ENCODE results near the gene ADAMTSL1.
A peak's percentile ranks its signal among the peaks of the same experiment; 100 is the strongest.

The ADAMTSL1 gene

DNA sequence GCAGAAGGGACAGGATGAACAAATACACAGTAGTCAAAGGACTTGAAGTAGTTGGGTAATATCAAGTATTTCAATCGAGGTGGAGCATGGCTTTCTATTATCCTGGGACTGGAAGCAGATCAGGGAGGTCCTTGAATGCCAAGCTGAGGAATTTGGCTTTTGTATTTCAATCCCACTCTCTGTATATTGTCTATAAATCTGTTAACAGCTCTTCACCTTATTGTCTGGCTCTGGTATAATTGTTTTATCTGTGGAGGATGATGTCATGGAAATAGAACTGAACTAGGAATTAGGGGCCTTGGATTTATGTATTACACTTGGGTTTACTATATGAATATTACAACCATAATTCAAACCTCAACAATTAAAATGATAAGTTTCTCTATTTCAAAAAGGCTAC lies 6.3 kb upstream of the ADAMTSL1 start:
- DNase-seq (ENCODE audit: low read depth): no peak

DNA sequence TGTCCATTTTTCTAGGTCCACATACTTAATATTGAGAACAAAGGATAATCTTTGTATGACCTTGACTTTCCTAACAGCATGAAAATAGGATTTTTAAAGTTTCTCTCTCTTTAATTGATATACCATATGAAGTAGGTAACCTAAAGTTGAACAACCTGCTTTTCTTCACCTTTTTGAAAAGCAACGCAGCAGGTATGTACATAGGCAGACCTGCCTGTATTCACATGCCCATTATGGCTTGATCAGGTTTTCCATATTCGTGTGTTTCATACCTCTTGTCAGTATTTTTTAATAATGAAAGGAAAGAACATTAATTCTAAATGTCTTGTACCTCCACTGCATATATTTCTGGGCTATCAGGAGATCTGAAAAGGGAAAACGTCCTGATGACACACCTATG lies 1.5 kb upstream of the ADAMTSL1 start:
- DNase-seq (ENCODE audit: low read depth): no peak

DNA sequence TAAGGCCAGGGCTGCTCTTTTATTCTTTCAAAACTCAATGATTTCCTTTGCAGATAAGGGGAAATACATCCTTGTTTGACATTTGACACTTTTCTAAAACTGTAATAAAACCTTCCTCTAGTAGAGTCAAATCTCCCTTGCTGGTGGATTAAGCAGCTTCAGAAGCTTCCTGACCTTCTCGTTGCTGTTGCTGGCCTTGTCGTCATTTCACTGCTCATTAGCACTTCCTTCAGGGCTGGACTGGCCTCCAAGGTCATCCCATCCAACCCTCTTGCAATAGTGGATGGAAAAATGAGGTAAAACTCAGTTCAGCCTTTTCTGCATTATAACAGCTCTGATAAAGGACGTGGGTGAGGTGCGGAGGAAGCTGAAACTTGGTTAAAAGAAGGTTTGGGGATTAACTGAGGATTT lies 1.1 kb upstream of the ADAMTSL1 start:
- no peak for DNase-seq (ENCODE audit: low read depth)

DNA sequence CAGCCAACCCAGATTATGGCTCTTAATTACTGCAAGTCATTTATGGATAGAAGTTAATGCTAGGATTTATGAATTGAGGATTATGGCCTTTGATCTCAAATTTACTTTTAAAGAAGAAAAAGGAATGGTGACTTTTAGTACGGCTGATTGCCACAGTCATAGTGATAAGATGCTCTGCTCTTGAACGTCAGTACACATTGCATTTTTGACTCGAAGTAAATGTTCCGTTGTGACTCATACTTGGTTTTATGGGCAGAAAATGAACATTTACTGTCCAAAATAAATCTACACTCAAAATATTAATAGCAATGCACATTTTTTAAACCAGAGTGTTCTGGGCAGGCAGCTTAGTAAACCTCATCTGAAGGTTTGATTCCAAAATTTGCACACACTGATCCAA lies 830 bp downstream of the ADAMTSL1 start:
- peak; percentile 37 for DNase-seq (ENCODE audit: low read depth)

DNA sequence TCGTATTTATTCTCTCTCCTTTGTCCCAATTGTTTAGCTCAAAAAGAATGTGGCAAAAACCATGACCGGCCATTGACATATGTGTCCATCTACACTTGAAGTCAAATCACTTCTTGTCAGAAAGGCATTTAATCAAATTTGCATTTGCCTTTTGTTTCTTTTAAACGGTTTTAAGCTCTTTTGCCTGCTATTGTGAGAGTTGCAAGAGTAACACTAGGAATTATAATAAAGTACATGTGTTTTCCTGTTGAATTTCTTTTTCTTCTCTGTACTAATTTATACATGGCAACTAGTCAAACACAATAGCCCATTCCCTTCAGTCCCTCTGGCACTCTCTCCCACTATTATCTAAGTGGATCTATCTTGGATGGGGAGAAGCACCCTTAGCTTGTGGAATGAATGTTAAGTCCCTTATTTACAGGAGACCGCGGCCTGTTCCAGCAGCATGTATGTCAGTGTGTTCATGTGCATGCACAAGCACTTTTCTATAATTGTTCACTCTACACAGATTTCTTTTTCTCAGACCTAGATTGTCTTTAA lies 3.2 kb downstream of the ADAMTSL1 start:
- DNase-seq (ENCODE audit: low read depth): no peak

DNA sequence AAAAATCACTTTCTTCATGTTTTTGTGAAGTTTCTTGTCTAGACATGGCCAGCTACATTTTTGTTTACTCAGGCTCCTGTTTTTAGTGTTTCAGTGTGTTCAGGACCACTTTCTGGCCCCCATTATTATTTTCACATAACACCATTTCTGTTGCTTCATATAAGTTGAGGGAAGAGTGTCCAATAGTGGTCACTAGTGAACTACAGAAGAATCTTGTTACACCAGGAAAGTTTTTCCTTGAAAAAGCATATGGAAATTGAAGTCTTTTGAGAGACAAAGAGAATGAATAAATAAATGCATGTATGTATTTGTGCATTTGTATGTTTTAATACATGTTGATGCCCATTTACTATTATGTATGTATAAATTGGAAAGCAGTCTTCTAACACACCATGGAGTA lies 3.8 kb downstream of the ADAMTSL1 start:
- no peak for DNase-seq (ENCODE audit: low read depth)

DNA sequence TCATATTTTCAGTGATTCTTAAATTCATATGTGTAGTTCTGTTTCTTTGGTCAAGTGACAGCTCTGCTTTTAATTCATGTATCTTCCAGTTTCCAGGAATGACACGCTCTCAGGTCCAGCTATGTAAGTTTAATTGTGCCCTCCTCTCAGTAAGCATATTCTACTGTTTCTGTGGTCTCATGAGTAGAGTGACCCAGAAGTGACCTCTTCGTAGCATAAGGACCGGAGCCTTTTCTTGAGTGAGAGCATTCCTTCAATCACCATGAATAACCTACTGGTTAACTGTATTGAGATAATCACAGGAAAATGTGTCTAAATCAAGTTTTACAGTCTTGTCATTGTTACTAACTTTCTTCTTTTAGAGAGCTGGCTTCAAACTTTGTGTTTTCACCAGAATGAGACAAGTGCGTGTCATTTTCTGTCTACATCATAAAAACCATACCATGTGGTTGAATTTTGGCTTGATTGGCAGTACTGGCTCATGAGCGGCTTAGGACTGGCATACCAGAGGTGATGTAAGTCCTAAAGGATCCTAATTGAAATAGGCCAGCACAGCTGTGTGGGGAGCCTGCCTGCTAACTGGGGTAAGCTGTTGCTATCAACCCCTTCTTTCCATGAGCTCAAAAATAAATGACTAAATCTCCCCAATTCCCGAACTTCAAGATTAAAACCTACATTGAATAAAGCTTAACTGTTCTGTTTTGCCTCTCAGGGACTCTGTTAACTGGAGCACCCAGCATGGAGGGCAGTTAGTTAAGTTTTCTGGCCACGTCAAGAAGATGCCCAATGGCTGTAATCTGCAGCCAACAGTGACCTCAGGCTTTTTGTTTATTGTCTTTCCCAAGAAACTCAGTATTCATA lies 4.8 kb downstream of the ADAMTSL1 start:
- DNase-seq (ENCODE audit: low read depth): peak; percentile 98

DNA sequence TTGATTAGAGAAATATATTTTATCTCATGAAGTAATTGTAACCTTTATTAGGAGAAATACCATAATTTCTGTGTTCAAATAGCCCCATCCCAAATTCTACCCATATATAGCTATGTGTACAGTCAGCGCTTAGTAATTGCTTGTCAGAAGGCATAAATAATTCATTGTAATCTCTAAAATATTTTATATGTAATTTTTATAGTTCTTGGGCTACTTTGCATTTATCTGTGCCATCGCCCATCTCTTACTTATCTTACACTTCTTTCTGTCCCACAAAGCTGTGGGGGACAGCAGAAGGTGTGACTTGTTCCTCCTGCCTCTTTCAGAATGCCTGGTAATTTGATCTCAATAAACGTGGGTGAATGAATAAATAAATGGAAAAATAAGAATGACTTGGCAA lies 5.5 kb downstream of the ADAMTSL1 start:
- no peak for DNase-seq (ENCODE audit: low read depth)

DNA sequence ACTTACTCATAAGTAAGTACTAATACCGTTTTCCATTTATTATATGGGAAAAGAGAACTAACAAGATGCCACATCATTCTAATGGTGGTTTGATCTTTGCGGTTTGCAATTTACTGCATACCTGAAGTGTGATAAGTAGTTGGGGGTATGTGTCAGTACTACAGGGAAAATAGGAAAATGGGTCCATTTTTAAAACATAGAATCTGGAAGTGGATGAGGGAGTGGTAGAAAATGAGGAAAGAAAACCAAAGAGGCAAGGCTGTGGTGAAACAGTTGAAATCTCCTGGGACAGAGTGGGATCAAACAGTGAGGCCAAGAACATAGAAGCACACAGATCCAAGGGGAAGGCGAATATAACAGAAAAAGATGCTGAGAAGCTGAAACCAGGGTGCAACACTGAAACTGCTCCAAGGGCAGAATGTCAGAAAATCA lies 6.7 kb downstream of the ADAMTSL1 start:
- peak; percentile 39 for DNase-seq (ENCODE audit: low read depth)

DNA sequence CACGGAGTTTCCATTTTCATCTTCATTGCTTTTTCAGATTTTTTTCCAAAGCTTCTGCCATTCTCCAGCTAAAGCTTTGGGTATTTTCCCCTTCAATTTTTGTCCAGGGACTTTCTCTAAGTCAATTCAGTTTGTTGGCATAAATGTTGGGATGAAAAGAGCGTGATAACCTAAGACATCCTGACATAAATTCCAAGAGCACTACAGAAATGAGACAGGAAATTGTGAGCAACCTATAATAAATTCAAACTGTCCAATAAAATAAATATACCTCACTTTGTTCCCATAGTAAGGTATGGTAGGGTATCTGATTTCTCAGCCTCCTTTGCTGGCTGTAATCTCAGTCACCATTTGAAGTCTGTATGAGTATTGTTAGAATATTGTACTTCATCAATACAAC lies 8.4 kb downstream of the ADAMTSL1 start:
- no peak for DNase-seq (ENCODE audit: low read depth)

DNA sequence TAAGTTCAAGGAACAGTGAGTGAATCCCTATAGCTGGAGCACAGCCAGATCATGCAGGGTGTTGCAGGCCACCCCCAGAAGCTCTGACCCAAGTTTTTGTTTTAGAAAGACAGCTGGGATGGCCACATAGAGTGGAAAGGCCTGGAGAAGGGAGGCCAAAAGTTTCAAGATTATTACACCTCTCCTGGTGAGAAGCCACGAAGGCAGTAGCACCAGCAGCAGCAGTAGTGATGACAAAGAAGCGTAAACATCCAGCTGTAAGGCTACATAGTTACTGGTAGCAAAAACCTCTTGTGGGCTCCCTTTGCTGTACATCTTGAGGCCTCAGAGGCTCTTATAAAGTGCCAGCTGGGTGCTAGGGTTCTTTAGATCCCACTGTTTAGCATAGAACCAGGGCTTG lies 11.8 kb downstream of the ADAMTSL1 start:
- DNase-seq (ENCODE audit: low read depth): peak; percentile 30

DNA sequence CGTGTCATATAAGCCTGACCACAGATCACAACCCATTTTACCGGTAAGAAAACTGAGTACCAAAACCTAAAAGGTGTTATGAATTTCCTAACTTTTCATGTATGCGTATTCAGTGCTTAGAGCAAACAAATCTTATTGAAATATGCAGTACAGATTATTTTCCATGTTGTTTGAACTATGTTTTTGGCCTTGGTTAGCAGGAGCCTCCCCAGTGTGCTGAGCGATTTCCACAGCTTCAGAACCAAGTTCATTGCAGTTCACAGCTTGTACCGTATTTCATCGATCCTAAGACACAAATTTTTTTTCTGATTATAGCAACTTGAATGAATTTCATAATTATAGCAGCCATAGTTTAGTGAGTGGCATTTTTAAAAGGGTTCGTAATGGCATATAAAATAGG lies 13.7 kb downstream of the ADAMTSL1 start:
- DNase-seq (ENCODE audit: low read depth): no peak

DNA sequence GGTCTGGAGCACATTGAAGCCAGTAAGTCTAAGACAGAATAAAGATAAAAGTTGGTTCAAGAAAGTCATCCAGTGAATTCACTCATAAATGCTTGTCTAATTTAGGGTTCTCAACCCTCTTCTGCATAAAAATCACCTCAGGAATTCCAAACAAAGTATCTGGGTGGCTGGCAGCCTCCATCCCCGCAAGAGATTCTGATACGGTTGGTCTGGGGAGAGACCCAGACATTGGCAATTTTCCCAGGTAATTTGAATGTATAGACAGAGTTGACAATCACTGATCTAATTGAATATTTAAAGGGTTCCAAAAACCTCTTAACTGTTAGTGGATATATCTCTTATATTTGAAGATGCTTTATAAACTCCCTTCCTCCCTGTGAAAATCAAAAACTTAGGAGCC lies 14.9 kb downstream of the ADAMTSL1 start:
- DNase-seq (ENCODE audit: low read depth): no peak

DNA sequence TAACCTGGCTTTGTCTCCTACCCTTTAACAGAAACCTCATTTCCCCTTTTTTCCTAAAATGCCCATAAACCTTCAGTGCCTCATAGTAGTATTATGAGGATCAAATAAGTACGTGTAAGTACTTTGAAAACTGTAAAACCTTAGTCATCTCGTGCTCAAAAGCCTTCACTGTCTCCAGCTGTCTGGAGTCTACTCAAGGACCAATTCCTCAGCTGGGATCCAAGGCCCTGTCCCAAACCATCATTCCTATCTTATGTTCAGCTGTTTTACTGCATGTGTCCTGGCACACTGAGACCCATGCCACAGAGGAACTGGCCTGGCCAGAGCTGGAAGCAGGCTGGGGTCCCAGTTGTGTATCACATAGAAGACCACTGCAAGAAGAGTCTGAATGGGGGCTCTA lies 15.9 kb downstream of the ADAMTSL1 start:
- peak; percentile 62 for DNase-seq (ENCODE audit: low read depth)

DNA sequence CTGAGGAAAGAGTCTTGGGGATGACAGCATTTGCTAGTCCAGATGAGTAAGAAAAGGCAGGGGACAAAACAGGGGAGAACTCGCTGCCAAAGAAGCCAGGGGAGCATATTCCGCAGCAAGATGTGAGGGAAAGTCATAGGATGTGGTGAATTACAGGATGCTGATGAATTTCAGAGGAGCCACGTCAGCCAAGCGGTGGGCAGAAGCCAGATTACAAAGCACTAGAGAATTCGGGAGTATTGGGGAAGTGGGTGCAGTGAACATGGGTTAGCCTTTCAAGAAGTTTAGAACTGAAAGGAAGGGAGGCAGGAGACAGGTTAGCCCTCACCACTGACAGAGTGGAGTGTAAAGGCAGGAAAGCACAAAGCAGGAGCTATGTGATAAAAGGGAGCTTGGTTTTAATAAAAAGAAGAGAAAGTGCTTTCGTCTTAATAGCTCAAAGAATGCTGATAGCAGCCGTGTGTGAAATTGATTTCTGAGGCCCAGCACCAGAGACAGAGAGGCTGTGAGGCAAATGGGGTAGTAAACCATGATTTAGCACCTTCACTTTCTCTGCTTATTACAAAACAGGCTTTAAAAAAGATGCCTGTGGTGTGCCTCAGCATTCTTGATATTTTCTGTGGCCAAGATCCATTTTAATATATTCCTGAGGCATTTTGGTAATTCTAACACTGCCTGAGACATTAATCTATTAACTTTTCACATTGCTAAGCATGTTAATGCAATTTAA lies 16.9 kb downstream of the ADAMTSL1 start:
- peak; percentile 98 for DNase-seq (ENCODE audit: low read depth)

DNA sequence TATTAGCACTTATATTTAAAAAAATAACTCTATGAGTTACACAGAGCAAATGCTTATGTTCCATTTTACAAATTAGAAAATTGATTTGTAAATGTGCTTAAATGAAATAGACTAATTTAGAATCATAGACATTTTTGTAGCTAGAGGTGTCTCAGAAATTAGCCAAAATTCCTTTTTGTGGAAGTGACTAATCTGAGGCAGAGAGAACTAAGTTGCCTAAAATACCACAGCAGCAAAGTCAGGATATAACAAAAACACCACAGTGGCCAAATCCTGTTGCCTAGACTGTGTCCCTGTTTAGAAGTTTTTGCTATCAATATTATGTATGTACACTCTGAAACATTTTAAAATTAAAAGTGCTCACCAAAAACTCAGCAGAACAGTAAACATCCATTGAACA lies 18.7 kb downstream of the ADAMTSL1 start:
- peak; percentile 34 for DNase-seq (ENCODE audit: low read depth)

DNA sequence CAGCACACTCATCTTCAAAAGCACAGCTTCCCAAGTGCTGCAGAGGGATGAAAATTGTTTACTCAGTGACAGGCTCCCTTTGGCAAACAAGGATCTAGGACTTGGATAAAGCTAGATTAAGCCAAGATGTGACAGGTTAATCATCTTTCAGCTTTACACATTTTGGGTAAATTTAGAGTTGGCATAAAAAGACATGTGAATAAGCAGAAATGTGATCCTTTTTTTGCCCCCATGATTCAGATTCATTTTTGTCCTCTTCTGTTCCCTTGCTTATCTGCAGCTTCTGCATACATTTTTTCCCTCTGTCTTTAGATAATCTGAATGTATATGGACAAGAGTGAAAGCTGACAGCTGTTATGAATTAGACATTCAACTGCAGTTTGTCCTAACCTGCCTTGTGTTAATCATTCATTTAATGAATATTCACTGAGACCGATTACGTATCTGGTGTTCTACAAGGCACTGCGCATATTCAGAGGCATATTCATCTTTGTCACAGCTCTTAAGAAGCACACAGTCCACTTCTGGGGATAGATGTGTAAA lies 19.6 kb downstream of the ADAMTSL1 start:
- peak; percentile 37 for DNase-seq (ENCODE audit: low read depth)

DNA sequence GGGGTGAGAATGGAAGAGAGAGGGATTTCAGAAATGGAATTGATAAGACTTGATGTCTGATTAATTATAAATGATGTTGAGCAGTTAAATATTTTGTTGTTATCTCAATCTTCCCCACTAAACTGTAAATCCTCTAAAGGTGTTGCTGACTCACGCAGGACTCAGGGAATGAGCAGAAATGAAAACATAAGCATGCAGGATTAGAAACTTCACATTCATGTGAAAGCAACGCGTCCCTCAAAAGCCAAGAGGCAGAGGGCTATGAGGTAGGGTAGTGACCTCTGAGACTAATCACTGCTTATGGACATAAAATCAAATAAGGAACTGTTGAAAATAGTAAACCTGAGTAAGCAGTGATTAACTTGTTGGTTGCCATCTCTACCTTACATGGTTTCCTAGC lies 21.1 kb downstream of the ADAMTSL1 start:
- DNase-seq (ENCODE audit: low read depth): no peak

DNA sequence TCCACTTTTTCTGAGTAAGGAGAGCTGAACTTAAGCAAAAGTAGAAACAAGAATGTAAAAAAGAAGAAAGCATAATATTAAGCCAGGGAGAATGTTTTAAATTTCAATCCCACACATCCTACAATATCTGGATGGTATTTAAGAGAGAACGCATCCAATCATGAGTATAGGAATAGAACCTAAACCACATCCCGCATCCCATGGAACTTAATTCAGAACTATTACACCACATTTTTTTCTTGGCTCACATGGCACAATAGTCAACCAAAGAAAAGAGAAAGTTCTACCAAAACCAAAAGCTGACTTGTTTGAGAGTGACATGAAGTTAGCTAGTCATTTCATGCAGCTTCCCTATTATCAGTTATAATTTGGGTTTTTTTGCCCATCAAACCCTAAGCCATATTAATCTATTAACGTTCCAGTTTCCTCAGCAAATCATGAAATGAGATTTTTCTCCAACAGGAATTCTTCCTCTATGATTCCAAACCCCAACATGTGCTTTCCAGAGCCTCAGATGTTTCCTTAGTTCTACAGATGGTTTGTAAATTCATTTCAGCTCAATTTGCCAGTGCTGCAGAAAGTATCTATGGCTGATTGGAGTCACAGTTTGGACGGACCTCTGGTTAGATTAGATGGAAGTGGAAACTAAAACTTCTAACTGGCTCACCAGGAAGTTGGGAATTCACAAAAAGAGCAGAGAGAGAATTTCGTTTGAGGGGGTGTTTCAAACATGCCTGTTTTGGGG lies 22.5 kb downstream of the ADAMTSL1 start:
- no peak for DNase-seq (ENCODE audit: low read depth)

DNA sequence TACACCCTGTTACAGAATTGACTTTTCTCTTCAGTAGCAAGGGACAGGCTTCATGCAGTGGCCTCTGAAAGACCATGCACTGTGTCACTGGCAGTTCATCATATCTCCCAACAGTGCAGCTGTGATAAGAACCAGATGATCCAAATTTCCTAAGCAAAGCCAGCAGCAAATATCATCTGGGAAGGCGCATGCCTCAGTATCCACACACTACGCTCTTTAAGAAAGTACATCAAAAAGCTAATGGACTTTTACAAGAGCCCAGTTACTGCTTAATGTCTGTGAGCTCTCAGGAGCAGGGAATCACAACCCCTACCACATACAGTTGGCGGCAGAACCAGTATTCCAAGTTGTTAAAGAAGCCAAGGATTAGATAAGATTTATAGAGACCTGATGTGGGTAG lies 25.1 kb downstream of the ADAMTSL1 start:
- DNase-seq (ENCODE audit: low read depth): no peak

DNA sequence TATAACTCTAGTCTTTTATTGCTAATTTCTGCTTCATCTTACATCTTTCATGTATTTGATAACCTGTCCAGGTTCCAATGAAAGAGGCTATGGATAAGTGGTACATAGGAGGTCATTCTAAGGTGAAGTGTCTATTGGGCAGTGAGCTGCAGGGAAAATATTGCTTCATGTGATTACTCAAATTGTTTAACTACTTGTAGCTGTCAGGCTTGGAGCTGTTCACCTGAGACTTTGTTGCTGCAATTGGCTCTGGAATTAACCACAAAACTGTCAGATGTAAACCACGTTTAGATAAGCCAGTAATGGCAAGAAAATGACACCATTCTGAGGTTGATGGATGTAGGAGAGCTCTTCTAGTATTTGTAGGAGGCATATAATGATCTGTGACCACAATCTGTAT lies 26.0 kb downstream of the ADAMTSL1 start:
- no peak for DNase-seq (ENCODE audit: low read depth)

DNA sequence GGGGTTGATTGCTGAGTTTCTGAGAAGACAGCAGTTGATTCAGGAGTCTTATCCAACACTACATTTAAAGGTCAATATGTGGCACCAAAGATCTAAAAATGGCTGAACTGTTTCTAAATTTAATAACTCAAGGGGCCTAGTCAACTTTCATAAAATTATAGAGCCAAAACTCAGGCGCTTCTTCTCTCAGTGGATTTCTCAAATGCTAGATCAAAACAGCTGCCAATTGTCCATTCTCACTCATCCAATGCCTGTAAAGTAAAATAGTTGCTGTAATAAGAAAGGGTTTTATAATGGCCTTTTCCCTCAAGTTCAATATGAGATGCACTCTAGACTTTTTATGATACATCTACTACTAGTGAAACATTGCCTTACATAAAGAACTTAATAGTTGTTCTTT lies 26.5 kb downstream of the ADAMTSL1 start:
- no peak for DNase-seq (ENCODE audit: low read depth)
